NCI-H146 (cell line): Measurements from ENCODE around the gene VIPR1.
A peak's percentile ranks its signal among the peaks of the same experiment; 100 is the strongest.

ENCODE experiments used
- DNase-seq: peaks from one replicate; lab custom pipeline; 2025; lab: John Stamatoyannopoulos, UW

Gene VIPR1, protein sequence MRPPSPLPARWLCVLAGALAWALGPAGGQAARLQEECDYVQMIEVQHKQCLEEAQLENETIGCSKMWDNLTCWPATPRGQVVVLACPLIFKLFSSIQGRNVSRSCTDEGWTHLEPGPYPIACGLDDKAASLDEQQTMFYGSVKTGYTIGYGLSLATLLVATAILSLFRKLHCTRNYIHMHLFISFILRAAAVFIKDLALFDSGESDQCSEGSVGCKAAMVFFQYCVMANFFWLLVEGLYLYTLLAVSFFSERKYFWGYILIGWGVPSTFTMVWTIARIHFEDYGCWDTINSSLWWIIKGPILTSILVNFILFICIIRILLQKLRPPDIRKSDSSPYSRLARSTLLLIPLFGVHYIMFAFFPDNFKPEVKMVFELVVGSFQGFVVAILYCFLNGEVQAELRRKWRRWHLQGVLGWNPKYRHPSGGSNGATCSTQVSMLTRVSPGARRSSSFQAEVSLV

DNA sequence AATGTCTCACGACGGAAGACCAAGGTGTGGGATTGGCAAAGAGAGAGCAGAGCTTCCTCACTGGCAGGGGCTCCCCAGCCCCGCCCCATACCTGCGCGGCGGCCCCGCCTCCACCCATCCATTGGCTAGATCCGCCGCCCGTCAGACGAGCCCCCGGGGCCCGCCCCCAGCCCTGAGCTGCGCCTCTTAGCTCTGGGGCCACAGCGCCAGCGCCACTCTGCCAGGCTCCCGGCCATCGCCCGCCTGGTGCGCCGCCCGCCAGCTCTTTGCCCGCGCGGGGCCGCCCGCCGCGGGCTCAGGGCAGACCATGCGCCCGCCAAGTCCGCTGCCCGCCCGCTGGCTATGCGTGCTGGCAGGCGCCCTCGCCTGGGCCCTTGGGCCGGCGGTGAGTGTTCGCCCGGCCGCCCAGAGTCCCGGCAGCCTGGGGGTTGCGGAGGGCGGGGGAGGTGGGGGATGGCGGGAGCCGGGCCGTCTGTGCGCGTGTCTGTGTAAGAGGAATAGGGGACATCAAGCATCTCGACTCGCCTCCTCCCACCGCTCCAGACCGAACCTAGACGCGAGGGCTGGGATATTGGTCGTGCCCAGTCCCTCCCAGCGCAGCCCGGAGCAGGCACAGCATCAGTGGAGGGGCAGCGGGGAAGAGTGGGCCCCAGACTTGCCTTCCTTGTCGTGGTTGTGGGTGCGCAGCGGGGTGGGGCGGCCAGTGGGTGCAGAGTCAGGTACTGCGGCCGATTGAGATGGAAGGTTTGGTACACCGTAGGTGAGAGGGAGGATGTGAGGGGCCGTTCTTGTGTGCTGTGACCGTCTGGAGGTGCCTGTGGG is at the start of gene VIPR1:
TSS of gene VIPR1 (plus strand) at position 215 of the 822 bp plus-strand sequence. CDS start at position 308, 93 bp downstream.
- DNase-seq = peak; percentile 86

DNA sequence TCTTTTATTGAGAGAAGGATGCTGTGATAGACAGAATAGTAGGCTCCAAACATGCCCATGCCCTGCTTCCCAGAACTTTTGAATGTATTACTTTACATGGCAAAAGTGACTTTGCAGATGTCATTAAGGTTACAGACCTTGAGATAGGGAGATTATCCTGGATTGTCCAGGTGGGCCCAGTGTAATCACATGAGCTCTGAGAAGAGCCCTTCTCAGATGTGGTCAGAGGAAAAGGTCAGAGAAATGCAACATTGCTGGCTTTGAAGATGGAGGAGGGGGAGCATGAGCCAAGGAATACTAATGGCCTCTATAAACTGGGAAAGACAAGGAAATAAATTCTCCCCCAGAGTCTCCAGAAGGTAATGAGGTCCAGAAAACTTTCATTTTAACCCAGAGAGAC is 46.2 kb upstream of the VIPR1 start:
- no peak for DNase-seq

DNA sequence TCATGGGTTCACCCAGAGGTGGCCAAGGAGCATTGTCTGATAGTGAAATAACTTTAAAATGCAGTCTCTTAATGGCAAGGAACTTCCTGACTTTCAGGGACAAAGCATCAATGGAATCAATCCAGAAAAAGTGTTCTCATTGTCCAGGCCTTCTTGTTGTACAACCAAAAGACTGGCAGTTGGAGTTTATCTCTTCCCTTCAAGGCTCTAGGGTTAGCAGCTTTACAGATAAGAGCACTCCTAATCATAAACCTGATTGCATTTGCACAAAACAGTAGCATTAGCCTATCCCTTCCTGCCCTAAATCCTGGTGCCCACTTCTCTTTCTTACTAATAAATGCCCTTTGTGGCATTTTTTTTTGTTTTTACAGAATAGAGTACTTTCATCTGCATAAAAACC is 43.3 kb upstream of the VIPR1 start:
- no peak for DNase-seq

DNA sequence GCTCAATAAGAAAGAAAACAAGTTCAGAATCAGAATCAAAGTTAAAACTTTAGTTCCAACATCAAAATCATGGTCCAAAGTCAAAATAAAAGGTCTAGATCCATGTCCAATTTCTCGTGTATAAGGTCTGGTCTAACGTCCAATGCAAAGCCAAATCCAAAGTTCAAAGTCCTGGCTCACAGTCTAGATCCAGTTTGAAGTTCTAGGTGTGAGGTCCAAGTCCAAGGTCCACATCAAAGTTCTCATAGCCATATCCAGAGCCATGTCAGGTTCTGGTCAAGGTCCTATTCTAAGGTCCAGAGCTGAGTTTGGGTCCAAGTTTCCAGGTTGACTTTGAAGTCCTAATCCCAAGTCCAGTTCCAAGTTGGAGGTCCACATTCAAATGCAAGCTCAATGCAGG is 40.7 kb upstream of the VIPR1 start:
- DNase-seq = no peak

DNA sequence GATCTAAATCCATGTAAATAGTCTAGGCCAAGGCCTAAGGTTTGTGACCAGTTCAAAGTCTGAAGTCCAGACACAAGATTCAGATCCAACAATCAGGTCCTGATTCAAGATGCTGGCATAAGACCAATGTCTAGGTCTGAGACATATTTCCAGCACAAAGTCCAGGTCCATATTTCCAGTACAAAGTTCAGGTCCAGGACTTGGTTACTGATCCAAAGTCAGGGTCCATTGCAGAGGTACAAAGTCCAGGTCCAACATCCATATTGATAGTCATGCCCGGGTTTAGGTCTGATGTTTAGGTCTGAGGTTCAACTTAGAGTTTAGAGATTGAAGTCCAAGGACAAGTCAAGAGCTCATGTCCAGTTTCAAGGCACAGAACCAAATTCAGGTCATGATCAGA is 39.4 kb upstream of the VIPR1 start:
- DNase-seq = no peak

DNA sequence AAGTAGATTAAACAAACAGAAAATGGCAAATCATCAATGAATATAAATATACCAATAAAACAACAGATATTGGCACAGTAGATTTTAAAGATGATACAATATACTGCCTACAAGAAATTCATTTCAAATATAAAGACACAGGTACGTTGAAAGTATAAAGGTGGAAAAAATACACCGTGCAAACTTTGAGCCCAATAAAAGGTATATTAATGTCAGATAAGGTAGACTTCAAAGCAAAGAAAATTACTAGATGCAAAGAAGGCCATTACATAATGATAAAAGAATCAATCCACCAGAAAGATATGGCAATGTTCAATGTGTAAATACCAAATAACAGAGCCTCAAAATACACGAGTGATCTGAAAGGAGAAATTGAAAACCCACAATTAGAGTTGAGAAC is 34.3 kb upstream of the VIPR1 start:
- DNase-seq = no peak

DNA sequence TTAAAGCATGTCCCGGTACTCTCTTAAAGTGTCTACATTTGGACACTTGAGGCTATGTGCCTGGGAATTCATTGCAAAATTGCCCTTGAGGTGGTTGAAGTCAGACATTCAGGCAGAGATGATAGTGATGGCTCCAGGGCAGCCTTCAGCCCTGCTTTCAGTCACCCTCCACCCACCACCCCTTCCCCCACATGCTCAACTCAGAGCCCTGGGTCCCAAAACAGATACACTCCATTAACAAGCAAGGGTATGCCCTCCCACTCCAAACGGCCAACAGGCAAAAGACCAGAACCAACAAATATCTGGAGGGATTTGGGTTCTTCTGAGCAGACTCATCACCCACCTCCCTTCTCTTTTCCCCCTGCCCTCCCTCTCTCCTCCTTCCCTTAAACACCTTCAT is 29.9 kb upstream of the VIPR1 start:
- DNase-seq = no peak

DNA sequence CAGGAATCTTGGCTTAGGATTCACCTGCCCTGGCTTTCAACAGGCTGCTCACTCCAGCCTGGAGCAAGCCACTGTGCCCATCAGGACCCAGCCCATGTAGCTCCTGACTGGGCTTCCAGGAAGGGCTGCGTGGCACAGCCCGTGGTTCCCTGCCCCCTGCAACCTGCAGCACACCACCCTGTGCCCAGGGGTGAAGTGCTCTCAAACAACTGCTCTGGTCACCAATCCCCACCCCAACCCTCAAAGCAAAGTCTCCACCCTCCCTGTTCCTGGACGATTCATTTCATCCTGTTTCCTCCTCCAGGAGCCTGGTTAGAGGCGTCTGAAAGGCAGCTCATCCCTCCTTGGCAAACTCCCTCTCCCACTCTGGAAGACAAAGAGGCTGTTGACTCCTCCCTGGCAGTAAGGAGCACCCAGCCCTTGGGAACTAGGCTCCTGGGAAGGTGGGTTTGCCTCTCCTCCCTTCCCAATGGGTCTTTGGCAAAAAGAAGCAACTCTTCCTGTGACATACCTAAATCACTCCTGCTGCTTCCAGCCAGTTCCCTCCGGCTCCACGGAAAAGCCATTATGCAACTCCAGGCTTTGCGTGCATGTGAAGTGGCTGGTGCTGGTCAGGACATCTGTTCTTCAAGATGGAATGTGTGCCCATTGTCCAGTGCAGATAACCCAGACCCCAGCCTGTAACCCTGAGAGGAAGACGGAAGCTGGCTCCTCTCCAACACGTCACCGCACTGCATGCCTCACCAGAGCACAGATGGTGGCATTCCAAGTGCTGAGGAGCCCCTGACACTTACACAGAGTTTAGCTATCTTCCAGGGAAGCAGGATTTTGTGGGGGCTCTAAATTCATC is 29.1 kb upstream of the VIPR1 start:
- no peak for DNase-seq

DNA sequence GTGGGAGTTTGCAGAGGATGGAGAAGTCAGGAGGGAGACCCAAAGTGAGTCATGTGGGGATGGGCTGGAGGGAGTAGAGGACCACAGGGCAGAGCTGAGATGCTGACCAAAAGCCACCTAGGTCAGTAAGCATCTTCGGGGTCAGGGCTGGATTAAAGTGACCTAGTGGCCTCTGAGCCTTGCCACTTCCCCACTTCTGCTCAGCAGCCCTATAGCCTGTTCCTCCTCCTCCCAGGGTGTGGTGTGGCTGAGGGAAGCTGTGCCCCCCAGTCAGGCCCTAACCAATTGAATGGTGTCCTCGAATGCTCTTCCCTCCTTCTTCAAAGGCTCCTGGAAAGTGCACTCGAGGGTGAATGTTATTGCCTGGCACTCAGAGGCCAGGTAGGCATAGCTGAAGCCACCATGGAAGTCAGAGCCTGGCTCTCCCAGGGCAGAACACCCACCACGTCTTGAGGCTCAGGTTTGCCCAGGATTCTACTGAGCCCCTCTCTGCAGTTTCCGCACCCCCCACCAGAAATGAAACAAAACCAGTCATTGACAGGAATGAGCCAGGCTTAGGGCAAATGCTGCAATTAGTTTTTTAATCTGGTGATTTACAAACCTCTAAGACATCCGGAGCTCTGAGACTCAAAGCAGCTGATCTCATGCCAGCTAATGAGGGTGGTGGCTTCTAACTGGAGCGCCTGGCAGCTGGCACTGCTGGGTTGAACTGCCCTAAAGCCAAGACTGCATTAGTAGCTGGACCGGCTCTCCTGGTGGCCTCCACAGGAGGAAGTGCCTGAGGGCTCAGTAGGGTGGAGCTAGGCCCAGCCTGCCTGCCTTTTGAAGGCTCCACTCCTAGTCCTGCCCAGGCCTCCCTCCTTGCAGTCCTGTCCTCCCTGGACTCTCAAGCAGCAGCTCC is 26.0 kb upstream of the VIPR1 start:
- DNase-seq = peak; percentile 33

DNA sequence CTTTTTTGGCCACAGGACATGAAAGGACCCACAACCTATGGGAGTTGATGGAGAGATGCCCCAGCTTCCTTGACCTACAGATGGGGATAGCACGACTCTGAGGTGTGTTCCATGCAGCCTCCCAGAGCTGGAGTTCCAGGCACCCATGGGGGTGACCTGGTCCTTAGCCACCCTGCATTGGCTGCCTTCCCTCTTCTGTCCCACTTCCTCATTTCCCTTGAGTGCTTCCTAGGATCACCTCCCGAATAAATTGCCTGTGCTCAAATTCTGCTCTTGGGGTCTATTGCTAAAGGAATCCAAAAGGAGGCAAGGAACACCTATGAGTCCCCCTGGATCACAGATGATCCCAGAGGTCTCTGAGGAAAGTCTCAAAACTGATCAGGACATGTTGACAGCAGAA is 24.7 kb upstream of the VIPR1 start:
- DNase-seq = no peak

DNA sequence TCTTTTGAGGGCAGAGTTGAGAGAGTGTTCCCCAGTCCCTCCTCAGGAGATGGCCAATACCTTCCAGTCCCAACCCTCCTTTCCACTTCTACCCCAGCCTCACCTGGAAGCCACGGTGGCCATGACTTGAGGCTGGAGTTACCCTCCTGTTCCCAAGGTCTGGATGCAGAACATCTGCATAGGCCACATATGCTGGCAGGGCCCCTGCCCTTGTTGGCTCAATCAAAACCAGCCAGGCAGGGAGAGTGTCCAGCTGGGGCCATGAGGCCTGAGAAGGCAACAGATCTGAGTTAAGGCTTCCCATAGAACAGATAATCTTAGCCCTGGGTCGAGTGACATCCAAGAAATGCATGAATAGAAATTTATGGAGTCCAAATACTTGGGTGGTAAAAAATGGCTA is 23.6 kb upstream of the VIPR1 start:
- no peak for DNase-seq

DNA sequence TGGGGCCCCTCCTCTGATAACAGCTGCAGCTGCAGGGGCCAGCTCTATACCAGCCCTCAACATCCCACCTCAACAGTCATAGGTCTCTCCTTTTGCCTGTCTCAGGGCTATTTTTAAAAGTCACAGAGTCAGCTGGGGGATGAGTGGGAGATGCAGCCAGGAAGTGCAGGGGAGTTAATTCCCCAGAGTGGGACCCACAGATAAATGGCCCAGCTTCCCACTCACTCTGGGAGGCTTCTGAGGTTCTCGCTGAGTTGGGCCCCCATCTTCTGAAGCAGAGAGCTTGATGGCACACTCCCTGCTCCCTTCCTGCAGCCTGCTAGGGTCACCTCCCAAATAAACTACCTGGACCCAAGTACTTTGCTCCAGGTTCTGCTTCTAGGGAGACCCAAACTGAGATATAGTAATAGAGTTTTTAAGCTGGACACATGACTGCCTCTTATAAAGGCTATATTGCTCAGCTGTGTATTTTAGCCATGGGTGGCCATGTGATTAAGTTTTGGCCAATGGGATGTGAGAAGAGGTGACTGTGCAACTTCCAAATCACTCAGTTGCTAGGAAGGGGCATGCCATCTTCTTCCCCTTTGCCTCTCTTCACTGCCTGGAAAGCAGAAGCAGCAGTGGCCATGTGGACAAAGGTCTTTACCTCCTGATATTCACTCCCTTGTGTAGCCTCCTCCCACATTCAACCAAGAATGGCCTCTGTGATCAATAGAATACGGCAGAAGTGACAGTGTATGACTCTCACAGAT is 15.5 kb upstream of the VIPR1 start:
- DNase-seq = no peak

DNA sequence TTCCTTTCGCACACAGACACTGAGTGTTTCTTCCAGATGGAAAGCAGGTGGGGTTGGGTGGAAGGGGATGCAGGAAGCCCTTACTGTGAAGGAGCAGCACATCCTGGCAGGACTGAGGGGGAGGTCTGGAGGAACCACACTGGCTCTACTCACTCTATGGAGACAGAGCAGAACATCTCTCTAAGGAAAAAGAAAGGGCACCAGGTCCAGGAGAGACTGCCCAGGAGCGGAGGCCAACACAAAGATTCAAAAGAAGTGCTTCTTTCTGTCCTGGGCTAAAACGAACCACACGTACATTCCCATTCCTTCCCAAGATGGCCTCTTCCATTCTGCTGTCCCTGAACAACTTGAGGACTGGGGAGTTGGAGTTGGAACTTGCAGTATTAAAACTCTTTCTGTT is 13.8 kb upstream of the VIPR1 start:
- no peak for DNase-seq

DNA sequence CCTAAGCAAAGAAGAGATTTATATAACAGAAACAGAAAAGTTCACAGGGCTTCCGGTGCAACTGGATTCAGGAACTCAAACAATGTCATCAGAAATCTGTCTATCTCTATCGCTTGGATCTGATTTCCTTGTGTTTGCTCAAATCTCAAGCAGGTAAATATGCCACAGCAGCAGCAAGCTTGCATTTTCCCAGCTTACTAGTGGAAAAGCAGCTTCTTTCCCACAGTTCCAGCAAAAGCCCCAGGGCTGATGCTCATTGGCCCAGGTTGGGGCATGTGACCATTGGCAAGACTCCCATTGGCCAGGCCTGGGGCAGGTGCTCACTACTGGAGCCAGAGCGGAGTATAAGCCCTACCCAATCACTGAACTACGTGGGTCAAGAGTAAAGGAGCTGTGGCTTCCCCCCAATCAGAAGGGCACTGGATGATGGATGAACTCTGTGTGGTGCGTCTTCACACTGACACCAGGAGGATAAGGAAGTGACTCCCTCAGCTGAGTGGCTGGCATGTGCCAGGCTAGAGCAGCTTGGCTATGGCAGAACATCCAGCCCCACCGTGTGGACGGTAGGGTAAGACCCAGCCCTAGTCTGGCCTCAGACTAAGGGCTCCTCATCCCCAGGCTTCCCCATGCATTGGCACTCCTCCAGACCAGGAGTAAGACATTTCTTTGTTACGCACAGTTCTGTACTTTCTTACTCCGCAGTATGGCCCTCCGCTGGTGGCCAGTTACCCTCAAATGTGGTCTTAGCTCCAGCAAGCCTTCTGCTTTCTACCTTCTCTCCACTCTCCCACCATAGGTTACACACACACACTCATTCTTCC is 13.1 kb upstream of the VIPR1 start:
- no peak for DNase-seq

DNA sequence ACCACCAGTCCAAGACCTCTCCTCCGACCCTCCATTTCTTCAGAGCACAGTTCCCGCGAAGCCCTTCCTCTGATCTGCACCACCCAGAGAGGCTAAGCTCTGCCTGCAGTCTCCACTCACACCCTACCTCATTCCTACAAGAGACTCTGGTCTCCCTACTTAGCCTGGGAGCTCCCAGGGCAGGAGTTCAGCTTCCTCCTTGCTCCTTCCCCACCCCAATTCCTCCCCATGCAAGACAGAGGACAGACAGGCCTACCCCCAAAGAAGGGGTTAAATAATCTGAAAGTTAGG is 12.6 kb upstream of the VIPR1 start:
- DNase-seq = no peak

DNA sequence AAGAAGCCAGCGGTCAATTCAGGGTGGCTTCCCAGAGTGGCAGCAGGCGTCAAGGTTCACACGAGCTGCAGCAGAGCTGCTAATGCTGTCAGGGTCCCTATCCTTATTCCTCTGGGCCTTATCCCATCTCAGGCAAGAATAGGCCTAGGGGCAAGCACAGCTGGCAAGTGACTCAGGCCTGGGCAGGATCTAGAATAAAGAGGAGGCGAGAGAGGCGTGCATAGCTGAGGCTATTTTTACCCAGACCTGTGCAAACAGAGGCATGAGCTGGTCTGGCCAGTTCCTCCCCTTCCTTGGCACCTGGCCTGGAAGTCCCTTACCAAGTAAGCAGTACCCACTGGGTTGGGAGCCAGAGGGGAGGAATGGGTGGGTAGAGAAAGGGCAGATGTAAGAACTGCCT is 12.2 kb upstream of the VIPR1 start:
- peak; percentile 24 for DNase-seq

DNA sequence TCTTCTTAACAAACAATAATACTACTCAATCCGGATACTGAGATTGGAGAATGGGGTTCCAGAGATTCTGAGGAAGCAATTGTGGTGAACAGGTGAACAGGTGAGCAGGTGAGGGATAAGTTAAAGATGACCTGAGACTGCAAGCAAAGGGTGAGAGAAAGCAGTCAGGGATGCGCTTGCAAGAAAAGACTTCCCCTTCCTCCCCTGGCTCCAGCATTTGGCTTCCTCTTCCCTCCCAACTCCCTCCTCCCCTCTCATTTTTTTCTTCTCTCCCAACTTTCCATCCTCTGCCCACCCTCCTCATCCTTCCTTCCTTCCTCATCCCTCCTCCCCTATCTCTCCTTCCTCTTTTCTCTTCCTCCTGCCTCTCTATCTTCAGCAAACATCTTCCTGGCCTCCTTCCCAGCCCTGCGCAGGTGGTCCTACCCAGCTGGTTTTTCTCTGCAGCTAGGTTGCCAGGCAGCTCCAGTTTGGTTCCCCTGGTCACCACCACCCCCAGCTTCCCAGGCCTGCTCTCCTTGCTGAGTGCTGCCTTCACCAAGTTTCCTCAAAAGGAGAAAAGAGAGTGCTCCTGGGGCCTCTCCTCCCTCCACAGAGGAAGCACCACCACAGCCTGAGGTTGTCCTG is 10.4 kb upstream of the VIPR1 start:
- no peak for DNase-seq

DNA sequence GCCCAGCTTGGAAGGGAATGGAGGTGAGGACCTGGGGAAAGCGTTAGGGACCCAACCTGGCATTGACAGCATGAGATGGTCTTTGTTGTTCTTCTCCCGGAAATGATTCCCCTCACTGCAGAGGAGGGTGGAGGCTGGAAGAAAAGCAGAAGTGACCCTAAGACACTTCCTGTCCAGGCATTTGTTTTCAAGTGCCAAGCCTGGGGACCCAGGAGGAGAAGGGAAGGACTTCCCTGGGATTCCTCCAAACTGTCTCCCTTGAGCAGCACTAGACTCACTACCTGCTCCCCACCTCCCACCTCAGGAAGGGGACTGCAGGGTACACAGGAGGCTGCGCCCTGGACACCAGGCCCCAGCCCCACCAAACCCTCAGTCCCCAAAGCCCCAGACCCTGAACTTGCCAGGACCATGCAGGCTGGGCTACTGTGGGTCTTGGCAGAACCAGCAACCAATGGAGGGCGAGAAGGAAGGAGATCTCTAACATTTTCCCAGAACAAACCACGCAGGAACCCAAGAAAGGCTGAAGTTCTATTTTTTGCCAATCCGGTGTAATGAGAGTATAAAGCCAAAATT is 9.8 kb upstream of the VIPR1 start:
- no peak for DNase-seq
